HG02870 (cell line): Measurements from ENCODE around the gene RAB8A.
"Not testable (repeated sequence)": the region's sequence is repeated elsewhere in the genome, so short reads cannot be mapped to it uniquely, and the experiment has no call there.

Experiments used
- ATAC-seq: cut with Tn5 transposase; IDR thresholded peaks from one replicate; pipeline ENCODE4 v1.9.1; 2021; ENCODE audit warnings: mild to moderate bottlenecking, moderate library complexity; ENCODE audit not compliant: unreplicated experiment

Gene RAB8A

GRCh38 chr19:16077984-16078758 is 33.5 kb upstream of the RAB8A start:
- no peak for ATAC-seq

DNA sequence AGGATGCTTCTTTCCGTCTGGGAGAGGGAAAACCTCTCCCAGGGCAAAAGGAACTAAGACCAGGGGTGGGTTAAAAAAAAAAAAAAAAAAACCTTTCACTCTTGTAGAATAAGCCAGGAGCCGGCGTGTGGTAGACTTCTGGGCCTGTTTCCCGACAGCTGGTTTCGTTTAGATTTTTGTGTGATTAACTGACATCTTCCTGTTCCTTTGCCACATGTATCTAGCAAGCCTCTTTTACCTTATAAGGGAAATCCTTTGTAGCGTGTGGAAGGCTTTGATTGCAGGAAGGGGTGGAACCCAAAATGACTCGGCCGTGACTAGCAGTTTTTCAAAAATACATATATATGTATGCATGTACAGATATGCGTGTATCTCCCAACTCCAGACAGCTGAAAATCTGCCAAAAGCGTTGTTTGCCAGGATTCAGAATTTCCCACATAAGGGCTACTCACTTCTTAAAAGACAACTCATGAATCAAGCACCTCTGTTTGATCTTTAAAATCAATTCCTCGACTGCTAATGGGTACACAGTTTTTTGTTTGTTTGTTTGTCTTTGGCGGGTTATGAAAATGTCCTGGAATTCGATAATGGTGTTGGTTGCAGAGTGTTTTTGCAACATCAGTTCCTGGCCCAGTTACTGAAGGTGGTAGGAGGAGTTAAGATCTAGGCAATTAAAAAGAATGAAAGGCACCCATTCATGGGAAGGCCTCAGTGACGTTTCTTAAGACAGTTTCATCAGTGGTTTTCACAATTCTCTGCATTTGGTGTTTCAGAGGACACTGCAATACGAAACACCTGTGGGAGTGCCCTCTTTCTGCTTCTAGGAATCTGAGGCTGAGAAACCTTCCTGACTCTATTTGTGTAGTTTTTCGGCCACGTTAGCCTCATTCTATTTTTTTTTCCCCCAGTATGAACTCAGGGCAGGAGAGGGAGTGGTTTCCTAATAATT is 32.7 kb upstream of the RAB8A start:
- ATAC-seq: no peak

DNA sequence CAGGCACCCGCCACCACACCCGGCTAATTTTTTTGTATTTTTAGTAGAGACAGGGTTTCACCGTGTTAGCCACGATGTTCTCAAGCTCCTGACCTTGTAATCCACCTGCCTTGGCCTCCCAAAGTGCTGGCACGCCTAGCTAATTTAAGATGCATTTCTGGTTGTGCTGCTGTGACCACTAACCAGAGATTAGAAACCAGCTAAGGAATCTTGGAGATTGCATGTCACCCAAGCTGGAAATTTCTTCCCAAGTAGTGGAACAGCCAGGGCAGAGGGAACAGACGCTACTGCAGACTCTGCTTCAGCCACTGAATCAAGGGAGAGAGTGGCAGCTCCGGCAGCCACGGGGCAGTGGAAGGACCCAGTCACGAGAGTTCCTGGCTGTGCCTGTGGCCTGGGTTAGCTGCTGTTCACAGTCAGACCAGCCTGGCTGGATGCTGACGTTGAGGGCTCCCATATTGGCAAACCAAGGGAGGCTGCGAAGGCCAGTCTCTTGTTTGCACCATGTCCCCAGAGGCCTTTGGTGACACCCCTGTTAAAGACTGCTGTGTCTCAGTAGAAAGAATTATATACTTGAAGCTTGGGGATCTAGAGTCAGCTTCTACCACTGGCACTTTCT is 27.5 kb upstream of the RAB8A start:
- ATAC-seq: no peak

GRCh38 chr19:16085115-16085514 is 26.6 kb upstream of the RAB8A start:
- ATAC-seq: no peak

DNA sequence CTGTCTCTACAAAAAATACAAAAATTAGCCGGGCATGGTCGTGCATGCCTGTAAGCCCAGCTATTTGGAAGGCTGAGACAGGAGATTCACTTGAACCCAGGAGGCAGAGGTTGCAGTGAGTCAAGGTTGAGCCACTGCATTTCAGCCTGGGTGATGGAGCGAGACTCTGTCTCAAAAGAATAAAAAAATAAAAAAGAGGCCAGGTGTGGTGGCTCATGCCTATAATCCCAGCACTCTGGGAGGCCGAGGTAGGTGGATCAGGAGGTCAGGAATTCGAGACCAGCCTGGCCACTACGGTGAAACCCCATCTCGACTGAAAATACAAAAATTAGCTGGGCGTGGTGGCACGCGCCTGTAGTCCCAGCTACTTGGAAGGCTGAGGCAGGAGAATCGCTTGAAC is 24.3 kb upstream of the RAB8A start:
- not testable (repeated sequence) for ATAC-seq

DNA sequence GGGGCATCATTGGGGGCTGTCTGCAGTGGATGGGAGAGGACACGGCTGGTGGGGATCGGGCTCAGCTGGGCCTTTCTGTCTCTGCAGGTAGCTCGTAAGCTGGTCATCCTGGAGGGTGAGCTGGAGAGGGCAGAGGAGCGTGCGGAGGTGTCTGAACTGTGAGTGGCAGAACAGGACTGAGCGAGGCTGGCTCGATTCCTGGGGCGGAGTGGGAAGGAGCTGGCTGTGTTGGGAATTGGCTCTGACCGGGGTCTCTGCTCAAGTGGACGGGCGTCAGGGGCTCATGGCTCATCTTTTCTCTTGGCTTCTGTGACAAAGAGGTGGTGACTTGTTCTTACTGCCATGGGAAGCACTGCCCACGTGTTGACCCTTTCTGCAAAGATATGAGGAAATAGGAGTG is 23.7 kb upstream of the RAB8A start:
- no peak for ATAC-seq

- ATAC-seq: no peak
These were observed 23.2 kb upstream of the RAB8A start for GRCh38 chr19:16088351-16089009.

GRCh38 chr19:16089010-16089846 is 22.5 kb upstream of the RAB8A start:
- ATAC-seq: no peak

GRCh38 chr19:16091546-16092475 is 19.9 kb upstream of the RAB8A start:
- ATAC-seq: no peak

DNA sequence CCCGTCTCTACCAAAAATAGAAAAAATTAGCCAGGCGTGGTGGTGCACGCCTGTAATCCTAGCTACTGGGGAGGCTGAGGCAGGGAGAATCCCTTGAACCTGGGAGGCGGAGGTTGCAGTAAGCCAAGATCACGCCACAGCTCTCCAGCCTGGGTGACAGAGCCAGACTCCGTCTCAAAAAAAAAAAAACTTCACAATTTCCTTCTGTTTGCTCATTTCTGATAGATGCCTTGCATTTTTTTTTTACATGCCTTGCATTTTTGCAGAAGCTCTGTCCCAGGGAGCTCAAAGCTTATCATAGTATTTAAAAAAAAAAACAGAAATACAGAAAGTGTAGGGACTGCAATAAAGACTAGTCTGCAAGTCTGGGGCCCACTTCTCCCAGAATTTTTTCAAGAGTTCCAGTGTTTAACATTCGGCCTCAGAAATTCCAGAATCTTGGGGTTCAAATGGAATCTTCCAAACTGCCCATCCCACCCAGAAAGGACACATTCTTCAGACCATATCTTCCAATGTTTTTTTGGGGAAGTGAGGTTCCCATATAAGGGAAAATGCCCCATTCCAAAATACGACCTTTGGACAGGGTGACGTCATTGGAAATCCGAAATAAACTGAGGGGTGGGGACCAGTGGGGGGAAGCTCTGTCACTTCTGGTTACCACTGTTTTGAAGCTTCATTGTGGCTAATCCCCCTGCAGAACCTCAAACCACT is 17.2 kb upstream of the RAB8A start:
- ATAC-seq: no peak

GRCh38 chr19:16095071-16095571 is 16.6 kb upstream of the RAB8A start:
- ATAC-seq: no peak

DNA sequence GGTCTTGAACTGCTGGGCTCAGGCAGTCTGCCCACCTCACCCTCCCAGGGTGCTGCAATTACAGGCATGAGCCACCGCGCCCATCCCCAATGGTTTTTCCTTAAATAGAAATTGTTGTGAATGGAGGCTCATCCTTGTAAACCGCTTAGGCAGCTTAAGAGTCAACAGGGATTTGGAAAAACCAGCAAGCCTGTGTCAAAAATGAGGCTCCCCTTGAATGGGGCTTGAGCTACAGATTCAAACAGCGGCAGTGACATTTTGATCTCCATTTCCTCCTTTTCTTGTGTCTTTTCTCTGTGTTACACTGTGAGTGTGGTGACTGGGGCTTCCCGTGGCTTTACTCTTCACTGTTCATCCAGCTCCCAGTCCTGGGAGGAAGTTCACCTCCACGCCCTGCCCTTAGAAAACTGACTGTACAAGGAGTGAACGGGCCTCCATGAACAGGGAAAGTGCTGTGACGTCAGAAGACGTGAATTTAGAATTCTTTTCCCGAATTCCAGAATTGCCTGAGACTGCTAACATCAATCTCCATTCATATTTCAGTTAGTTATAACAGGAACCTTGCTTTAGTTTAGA is 15.3 kb upstream of the RAB8A start:
- no peak for ATAC-seq

- no peak for ATAC-seq
These were observed 13.3 kb upstream of the RAB8A start for GRCh38 chr19:16098416-16098768.

DNA sequence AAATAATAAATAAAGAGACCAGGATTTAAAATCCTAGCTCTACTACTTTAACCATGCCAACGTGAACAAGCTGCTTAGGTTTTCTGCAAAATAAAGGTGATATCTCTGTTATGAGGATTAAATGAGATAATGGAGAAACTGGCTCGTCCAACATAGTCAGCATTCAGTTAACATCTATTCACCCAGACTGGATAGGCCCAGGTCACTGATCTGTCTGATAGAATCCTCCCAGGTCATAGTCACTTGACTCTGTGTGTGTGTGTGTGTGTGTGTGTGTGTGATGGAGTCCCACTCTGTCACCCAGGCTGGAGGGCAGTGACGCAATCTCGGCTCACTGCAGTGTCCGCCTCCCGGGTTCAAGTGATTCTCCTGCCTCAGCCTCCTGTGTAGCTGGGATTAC is 12.9 kb upstream of the RAB8A start:
- no peak for ATAC-seq

DNA sequence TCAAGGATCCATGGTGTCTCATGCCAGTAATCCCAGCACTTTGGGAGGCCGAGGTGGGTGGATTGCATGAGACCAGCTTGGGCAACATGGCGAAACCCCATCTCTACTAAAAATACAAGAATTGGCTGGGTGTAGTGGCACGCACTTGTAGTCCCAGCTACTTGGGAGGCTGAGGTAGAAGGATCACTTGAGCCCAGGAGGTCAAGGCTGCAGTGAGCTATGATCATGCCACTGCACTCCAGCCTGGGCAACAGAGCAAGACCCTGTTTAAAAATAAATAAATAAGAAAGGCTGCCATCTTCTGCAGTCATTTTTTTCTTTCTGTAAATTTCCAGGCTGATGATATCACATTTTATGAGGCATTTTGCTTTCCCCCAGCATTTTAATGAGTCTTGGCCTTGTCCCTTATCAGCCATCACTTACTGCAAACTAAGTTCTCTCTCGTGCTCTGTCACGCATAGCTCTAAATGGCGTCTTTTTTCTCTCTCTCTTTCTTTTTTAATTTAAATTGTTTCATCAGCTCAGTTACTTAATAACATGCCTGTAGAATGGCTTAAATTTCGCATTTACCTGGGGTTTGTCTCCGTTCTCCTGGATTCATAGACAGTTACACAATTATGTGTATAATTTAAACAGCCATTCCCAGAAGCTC is 12.2 kb upstream of the RAB8A start:
- ATAC-seq: not testable (repeated sequence)

- ATAC-seq: no peak
These were observed 11.2 kb upstream of the RAB8A start for GRCh38 chr19:16100524-16100923.

- ATAC-seq: no peak
These were observed 7.0 kb upstream of the RAB8A start for GRCh38 chr19:16104722-16105121.
